ENCODE data around the gene CDH18. TPM values are rescaled to one million over a fixed set of nuclear protein-coding genes. Genes with fewer than 3 reads are reported as not detected.
A peak's percentile ranks its signal among the peaks of the same experiment; 100 is the strongest.

The CDH18 gene, protein sequence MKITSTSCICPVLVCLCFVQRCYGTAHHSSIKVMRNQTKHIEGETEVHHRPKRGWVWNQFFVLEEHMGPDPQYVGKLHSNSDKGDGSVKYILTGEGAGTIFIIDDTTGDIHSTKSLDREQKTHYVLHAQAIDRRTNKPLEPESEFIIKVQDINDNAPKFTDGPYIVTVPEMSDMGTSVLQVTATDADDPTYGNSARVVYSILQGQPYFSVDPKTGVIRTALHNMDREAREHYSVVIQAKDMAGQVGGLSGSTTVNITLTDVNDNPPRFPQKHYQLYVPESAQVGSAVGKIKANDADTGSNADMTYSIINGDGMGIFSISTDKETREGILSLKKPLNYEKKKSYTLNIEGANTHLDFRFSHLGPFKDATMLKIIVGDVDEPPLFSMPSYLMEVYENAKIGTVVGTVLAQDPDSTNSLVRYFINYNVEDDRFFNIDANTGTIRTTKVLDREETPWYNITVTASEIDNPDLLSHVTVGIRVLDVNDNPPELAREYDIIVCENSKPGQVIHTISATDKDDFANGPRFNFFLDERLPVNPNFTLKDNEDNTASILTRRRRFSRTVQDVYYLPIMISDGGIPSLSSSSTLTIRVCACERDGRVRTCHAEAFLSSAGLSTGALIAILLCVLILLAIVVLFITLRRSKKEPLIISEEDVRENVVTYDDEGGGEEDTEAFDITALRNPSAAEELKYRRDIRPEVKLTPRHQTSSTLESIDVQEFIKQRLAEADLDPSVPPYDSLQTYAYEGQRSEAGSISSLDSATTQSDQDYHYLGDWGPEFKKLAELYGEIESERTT
- 10 to 100 TPM in 1 of 2 donors, 1 to 10 TPM in 1; 6.4 to 10.7 TPM for total RNA-seq
- polyA plus RNA-seq (ENCODE audit: insufficient read depth, low read depth, low replicate concordance): 11.3 TPM
- long read RNA-seq, donor 1: 0 reads
- long read RNA-seq, donor 2, partial matches to known transcripts: 0 of 1 reads
- long read RNA-seq, donor 2, other reads (novel, unspliced or antisense): 0 of 1 reads

DNA sequence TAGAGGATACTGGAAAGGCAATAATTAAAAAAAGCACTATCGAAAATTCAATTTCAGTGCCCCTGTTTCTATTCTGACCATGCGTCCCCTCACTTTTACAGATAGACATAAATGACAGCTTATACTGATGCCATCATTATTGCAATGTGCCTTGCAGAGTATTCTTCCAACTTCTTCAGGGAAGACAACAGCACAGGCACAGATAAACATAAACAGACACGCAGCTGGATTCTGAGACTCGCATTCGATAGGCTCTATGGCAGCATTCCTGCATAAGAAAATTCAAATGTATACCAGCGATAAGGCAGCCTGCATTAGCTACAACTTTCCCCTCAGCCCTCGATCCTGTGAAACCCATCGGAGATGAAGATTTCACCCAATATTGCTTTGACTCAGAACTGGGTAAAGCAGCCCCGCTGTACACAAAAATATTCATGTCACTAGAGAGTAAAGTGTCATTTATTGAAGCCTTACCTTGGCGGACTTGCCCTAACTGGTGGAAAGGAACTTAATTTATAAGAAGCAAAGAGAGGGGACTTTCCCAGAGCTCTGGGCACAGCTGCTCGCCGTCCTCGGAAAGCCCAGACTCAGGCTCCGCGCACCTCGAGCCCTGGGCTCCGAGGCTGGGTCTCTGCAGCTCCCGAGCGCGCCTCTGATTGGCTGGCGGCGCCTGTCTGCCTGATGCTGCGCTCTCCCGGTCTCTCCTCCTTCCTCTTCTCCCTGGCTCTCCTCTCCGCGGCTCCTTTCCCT is at the start of gene CDH18:
TSS of gene CDH18 (minus strand) at position 589 of the 750 bp plus-strand sequence. CDS start 149,214 bp downstream, outside the sequence.
- intact Hi-C loops (cut with DNase I; ENCODE audit: low total_unique reads): no loop called here
- Histone ChIP-seq H3K4me1 (no peaks in the 10 kb centered on the region), H3K27me3 (no peaks in the 10 kb centered on the region), H3K36me3 (ENCODE audit: low read depth, missing control alignments) (no peaks in the 10 kb centered on the region), H3K9me3 (no peaks in the 10 kb centered on the region), H3K4me3 (peak within 1 kb of the TSS; percentile 27 to 32), H3K27ac (no peak within 1 kb of the TSS)
- peak; percentile 79 for DNase-seq
- no peak for TF ChIP-seq POLR2A (IDR thresholded peaks at IDR 0.05)
- TF ChIP-seq, protein P1, sequence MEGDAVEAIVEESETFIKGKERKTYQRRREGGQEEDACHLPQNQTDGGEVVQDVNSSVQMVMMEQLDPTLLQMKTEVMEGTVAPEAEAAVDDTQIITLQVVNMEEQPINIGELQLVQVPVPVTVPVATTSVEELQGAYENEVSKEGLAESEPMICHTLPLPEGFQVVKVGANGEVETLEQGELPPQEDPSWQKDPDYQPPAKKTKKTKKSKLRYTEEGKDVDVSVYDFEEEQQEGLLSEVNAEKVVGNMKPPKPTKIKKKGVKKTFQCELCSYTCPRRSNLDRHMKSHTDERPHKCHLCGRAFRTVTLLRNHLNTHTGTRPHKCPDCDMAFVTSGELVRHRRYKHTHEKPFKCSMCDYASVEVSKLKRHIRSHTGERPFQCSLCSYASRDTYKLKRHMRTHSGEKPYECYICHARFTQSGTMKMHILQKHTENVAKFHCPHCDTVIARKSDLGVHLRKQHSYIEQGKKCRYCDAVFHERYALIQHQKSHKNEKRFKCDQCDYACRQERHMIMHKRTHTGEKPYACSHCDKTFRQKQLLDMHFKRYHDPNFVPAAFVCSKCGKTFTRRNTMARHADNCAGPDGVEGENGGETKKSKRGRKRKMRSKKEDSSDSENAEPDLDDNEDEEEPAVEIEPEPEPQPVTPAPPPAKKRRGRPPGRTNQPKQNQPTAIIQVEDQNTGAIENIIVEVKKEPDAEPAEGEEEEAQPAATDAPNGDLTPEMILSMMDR (IDR thresholded peaks at IDR 0.05): no peak
- WGBS, 2 donors: 3 to 5% methylated on average over 26 of the region's 26 CpGs

GRCh38 chr5:20034717-20035116 is 46.7 kb upstream of the CDH18 start:
- H3K9me3 ChIP-seq: no peaks in the 10 kb centered on the region
- H3K36me3 ChIP-seq (ENCODE audit: low read depth, missing control alignments): no peaks in the 10 kb centered on the region
- no peaks in the 10 kb centered on the region for H3K27me3 ChIP-seq
- H3K4me3 ChIP-seq: no peak overlapping the region
- intact Hi-C loops (cut with DNase I; ENCODE audit: low total_unique reads): no loop called here
- DNase-seq: no peak
- TF ChIP-seq, protein P1 (IDR thresholded peaks at IDR 0.05): no peak
- TF ChIP-seq POLR2A (IDR thresholded peaks at IDR 0.05): no peak
- H3K27ac ChIP-seq: no peak overlapping the region
- H3K4me1 ChIP-seq: no peaks in the 10 kb centered on the region
- WGBS, 2 donors: 82 to 94% methylated on average over 1 of the region's 1 CpG

- DNase-seq: no peak
- no peaks in the 10 kb centered on the region for H3K4me1 ChIP-seq
- H3K27ac ChIP-seq: no peak overlapping the region
- intact Hi-C loops (cut with DNase I; ENCODE audit: low total_unique reads): no loop called here
- no peak overlapping the region for H3K4me3 ChIP-seq
- WGBS, 2 donors: 82 to 92% methylated on average over 2 of the region's 2 CpGs
- no peak for TF ChIP-seq POLR2A (IDR thresholded peaks at IDR 0.05)
- TF ChIP-seq, protein P1 (IDR thresholded peaks at IDR 0.05): no peak
- H3K9me3 ChIP-seq: no peaks in the 10 kb centered on the region
- no peaks in the 10 kb centered on the region for H3K36me3 ChIP-seq (ENCODE audit: low read depth, missing control alignments)
- H3K27me3 ChIP-seq: no peaks in the 10 kb centered on the region
Observed at GRCh38 chr5:20033881-20034280, 45.9 kb upstream of the CDH18 start.

DNA sequence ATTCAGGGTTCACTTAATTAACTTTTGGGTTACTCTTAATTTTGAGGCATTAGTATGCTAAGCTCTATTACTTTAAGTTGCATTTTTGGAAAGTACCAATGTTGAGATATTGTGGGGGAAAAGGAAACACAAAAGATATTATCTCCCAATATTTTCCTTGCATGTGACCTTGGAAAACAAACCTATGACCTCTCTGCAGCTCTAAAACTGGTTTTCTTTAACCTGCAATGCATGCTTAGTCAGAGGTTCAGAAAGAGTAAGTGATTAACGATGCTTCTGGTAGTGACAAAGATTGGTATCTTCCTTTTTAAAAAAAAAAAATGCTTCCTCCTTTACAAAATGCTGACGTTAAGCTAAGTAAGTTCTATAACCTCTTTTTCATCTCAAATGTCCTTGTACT is 44.9 kb upstream of the CDH18 start:
- DNase-seq: no peak
- no peaks in the 10 kb centered on the region for H3K9me3 ChIP-seq
- no peaks in the 10 kb centered on the region for H3K4me1 ChIP-seq
- no peaks in the 10 kb centered on the region for H3K36me3 ChIP-seq (ENCODE audit: low read depth, missing control alignments)
- WGBS, 2 donors: 31 to 35% methylated on average over 2 of the region's 2 CpGs
- no peak overlapping the region for H3K27ac ChIP-seq
- no peak overlapping the region for H3K4me3 ChIP-seq
- intact Hi-C loops (cut with DNase I; ENCODE audit: low total_unique reads): no loop called here
- TF ChIP-seq, protein P1 (IDR thresholded peaks at IDR 0.05): no peak
- no peak for TF ChIP-seq POLR2A (IDR thresholded peaks at IDR 0.05)
- no peaks in the 10 kb centered on the region for H3K27me3 ChIP-seq
